Pancreas (tissue), 10 donors: ENCODE measurements around the gene BLVRA. TPM values are rescaled to one million over a fixed set of nuclear protein-coding genes. Genes with fewer than 3 reads are reported as not detected.
"Not testable (repeated sequence)": the region's sequence is repeated elsewhere in the genome, so short reads cannot be mapped to it uniquely, and the experiment has no call there.

ENCODE experiments used
- ATAC-seq, 4 donors: fragments of 200-7000 bp; cut with Tn5 transposase; one replicate each; pipeline versions ENCODE4 v1.8.0 to v1.9.1; 2020; ENCODE audit warnings: mild to moderate bottlenecking in 4 of 4, moderate library complexity in 4 of 4
- DNase-seq, 6 donors: peaks; one replicate each; pipeline ENCODE4 v3.0.0-alpha.2; 2020
- FAIRE-seq: peaks from 2 replicates; lab custom pipeline; 2012; peaks lifted over from hg19 to GRCh38; lab: Jason Lieb, UNC
- H3K27ac ChIP-seq, 4 donors: fragments of 200-600 bp; sonication (generic); 1 replicate in 3 of 4; 2 replicates in 1 of 4; pipeline versions ENCODE4 v1.5.0 to v1.8.0; 2020
- H3K27me3 ChIP-seq, 4 donors: fragments of 200-600 bp; one replicate each; pipeline ENCODE4 v1.8.0; 2021
- H3K36me3 ChIP-seq, 3 donors: fragments of 200-600 bp; sonication (generic) in 1 of 3; one replicate each; pipeline versions ENCODE4 v1.5.0 to v1.8.0; 2020 to 2021
- H3K4me1 ChIP-seq, 3 donors: fragments of 200-600 bp; one replicate each; pipeline ENCODE4 v1.8.0; 2021
- H3K4me3 ChIP-seq, 4 donors: fragments of 200-600 bp; sonication (generic) in 2 of 4; one replicate each; pipeline versions ENCODE4 v1.5.0 to v1.8.0; 2020 to 2021
- H3K9me3 ChIP-seq, 4 donors: fragments of 200-600 bp; one replicate each; pipeline ENCODE4 v1.8.0; 2021
- WGBS, 2 donors: extraction: QIAGEN DNeasy Blood & Tissue Kit; methylation state at CpG; one replicate each; pipeline ENCODE4 v1.1.7; 2013; 5-methylcytosine and 5-hydroxymethylcytosine counted together
- intact Hi-C, 3 donors: fragments of 100-400 bp; cut with DNase I; formaldehyde crosslinking; loops; one replicate each; pipeline versions ENCODE4 v1.11.1 to v1.14.2; 2022
- polyA plus RNA-seq, 2 donors: library from polyadenylated mRNA; stranded (reverse); fragments of 200-250 nt; gene quantifications; one replicate each; pipeline ENCODE4 v1.2.3, GENCODE V29; 2013
- total RNA-seq, 6 donors: library from RNA; stranded (reverse); fragmentation: NEBNext Ultra II Directional in 4 of 6; extraction: Animal tissue kit (Norgen Biotek cat#: 25700) in 4 of 6; gene quantifications; one replicate each; pipeline versions ENCODE4 v1.2.1 to v1.2.4, GENCODE V29; 2021 to 2023
- TF ChIP-seq, protein P1 (sequence below), 4 donors: fragments of 200-600 bp; sonication (generic) in 3 of 4; IDR thresholded peaks; one replicate each; pipeline versions ENCODE4 v1.5.0 to v1.8.0; 2021; ENCODE audit warnings: antibody characterized with exemption in 4 of 4
- donor health status: healthy with polysubstance abuse.
- donor health status: DM: no; HTN: no; CAD: no; lungs with moderate emphysema.
- donor health status: DM: no; HTN: no; CAD: no.
- donor health status: control.
- donor health status: control.
- donor health status: Bipolar disorder and iron deficiency.
- donor health status: DM: yes; HTN: yes; CAD: no.
- donor health status: DM: no; HTN: no; CAD: no.
- donor health status: DM: no; HTN: no; CAD: no.
- donor health status: DM: yes; HTN: yes; CAD: no.

The BLVRA gene
- total RNA-seq: 10 to 100 TPM; 12.4 to 21.3 (median 15.4) TPM
- polyA plus RNA-seq: 10 to 100 TPM; 19.0 to 31.6 TPM

DNA sequence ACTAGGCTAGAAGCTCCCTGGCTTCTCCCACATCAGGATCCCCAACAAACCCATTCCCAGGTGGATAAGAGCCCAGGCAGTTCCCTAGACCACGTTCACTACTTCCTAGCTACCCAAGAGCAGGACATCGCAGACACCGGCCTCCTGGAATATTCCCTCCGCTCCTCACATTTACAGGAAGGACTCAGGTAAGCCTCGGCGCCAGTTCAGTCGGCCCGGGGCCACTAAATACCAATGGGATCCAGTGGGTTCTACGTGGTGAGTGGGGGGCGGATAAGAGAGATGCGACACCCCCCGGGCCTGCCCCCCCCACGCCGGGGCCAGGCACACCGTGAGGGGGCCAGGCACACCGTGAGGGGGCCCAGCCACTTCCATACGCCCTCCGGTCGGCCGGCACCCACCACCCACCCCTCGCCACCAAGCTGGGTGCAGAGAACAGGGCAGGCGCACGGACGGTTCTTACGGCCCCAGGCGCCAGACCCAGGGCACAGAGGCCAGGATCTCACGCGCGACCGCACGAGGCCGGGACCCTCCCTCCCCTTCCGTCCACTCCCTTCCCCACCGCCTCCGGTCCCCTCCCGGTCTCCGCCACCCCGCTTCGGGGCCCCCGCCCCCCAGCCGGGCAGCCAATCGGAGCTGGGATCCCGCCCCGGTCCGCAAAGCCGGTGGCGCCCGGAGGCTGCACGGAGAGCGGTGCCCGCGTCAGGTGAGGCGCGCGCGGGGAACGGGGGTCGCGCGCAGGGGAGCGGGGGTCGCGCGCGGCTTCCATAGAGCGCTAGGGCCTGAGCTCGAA lies at the start of gene BLVRA:
Gene BLVRA (plus strand): TSS at position 652 of the 793 bp plus-strand sequence. CDS start 12,479 bp downstream, outside the sequence.
- H3K27ac ChIP-seq: peak within 1 kb of the TSS in 3 of 4 donors; percentile 60 to 71 (median 65)

DNA sequence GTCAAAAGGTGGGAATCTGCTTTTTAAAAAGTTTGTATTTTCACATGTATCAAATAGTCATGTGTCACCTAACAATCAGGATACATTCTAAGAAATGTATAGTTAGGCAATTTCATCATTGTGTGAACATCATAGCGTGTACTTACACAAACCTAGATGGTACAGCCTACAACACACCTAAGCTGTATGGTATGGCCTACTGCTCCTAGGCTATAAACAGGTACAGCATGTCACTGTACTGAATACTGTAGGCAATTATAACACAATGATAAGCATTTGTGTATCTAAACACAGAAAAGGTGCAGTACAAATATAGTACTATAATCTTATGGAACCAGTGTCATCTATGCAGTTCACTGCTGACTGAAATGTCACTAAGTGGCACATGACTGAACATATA lies 47.0 kb upstream of the BLVRA start:
- Histone ChIP-seq H3K9me3 (no peaks in the 10 kb centered on the region), H3K4me1 (peaks cover 0 to 5% (median 0%) of the 10 kb centered on the region in 3 donors), H3K27me3 (no peaks in the 10 kb centered on the region), H3K27ac (no peak overlapping the region), H3K4me3 (no peak overlapping the region), H3K36me3 (no peaks in the 10 kb centered on the region)
- intact Hi-C loops: no loop called here
- ATAC-seq (no peak), FAIRE-seq (no peak), DNase-seq (no peak)
- TF ChIP-seq, protein P1, sequence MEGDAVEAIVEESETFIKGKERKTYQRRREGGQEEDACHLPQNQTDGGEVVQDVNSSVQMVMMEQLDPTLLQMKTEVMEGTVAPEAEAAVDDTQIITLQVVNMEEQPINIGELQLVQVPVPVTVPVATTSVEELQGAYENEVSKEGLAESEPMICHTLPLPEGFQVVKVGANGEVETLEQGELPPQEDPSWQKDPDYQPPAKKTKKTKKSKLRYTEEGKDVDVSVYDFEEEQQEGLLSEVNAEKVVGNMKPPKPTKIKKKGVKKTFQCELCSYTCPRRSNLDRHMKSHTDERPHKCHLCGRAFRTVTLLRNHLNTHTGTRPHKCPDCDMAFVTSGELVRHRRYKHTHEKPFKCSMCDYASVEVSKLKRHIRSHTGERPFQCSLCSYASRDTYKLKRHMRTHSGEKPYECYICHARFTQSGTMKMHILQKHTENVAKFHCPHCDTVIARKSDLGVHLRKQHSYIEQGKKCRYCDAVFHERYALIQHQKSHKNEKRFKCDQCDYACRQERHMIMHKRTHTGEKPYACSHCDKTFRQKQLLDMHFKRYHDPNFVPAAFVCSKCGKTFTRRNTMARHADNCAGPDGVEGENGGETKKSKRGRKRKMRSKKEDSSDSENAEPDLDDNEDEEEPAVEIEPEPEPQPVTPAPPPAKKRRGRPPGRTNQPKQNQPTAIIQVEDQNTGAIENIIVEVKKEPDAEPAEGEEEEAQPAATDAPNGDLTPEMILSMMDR (IDR thresholded peaks at IDR 0.05): no peak
- 95 to 100% methylated on average over 1 of the region's 1 CpG for WGBS, 2 donors

More for the DNA sequence above, at the start of gene BLVRA:
- DNase-seq (peak; percentile 66 to 89 (median 76)), FAIRE-seq (no peak), ATAC-seq (peak; percentile 85 to 93 (median 92))
- H3K9me3 ChIP-seq: no peaks in the 10 kb centered on the region
- peaks cover 0 to 6% (median 0%) of the 10 kb centered on the region in 3 donors for H3K4me1 ChIP-seq
- 2% methylated on average over 27 to 67 of the region's 67 CpGs for WGBS, 2 donors
- TF ChIP-seq, protein P1 (IDR thresholded peaks at IDR 0.05): no peak
- H3K4me3 ChIP-seq: peak within 1 kb of the TSS; percentile 77 to 90 (median 82)
- intact Hi-C loops: no loop called here
- no peaks in the 10 kb centered on the region for H3K36me3 ChIP-seq
- H3K27me3 ChIP-seq: no peaks in the 10 kb centered on the region

- H3K27ac ChIP-seq, DNase-seq, FAIRE-seq, H3K4me3 ChIP-seq, H3K36me3 ChIP-seq, H3K4me1 ChIP-seq, ATAC-seq, H3K27me3 ChIP-seq, H3K9me3 ChIP-seq, intact Hi-C loops: not testable (repeated sequence)
- WGBS, 2 donors: 92 to 94% methylated on average over 2 of the region's 2 CpGs
Observed at GRCh38 chr7:43715966-43716365, 42.5 kb upstream of the BLVRA start.

- TF ChIP-seq, protein P1 (IDR thresholded peaks at IDR 0.05): no peak
- no peaks in the 10 kb centered on the region for H3K9me3 ChIP-seq
- no peaks in the 10 kb centered on the region for H3K27me3 ChIP-seq
- H3K27ac ChIP-seq: no peak overlapping the region
- no peak for DNase-seq
- peaks cover 0 to 3% (median 0%) of the 10 kb centered on the region in 3 donors for H3K4me1 ChIP-seq
- no peak overlapping the region for H3K4me3 ChIP-seq
- intact Hi-C loops: no loop called here
- FAIRE-seq: no peak
- ATAC-seq: no peak
- no peaks in the 10 kb centered on the region for H3K36me3 ChIP-seq
- whole genome bisulfite sequencing, 2 donors: 88 to 93% methylated on average over 2 of the region's 2 CpGs
Observed at GRCh38 chr7:43716598-43716997, 41.9 kb upstream of the BLVRA start.

- intact Hi-C loops: loop anchor here in 1 of 3 donors (5.0 kb wide), 1 partner anchor 139 kb away; the partner anchor contains the start of gene STK17A
- Histone ChIP-seq H3K27ac (no peak overlapping the region), H3K27me3 (no peaks in the 10 kb centered on the region), H3K4me1 (peaks cover 0 to 3% (median 0%) of the 10 kb centered on the region in 3 donors), H3K36me3 (no peaks in the 10 kb centered on the region), H3K9me3 (no peaks in the 10 kb centered on the region), H3K4me3 (no peak overlapping the region)
- DNase-seq (no peak), ATAC-seq (peak; percentile 53 to 66 (median 62)), FAIRE-seq (peak; percentile 94)
- TF ChIP-seq, protein P1 (IDR thresholded peaks at IDR 0.05): peak in 3 of 4 donors; percentile 37 to 64 (median 58)
- 30 to 36% methylated on average over 2 of the region's 2 CpGs for WGBS, 2 donors
Observed at GRCh38 chr7:43721193-43721806, 37.2 kb upstream of the BLVRA start.
